Measurements from ENCODE around the gene TCAIM. TPM values are rescaled to one million over a fixed set of nuclear protein-coding genes. Genes with fewer than 3 reads are reported as not detected.

Gene TCAIM
- total and polyA plus RNA-seq, 10 of the 15 experiments (the other 5 are each of a cell fraction or from before 2014, with no cell fraction given): 14.5 to 22.9 (median 17.8) TPM

DNA sequence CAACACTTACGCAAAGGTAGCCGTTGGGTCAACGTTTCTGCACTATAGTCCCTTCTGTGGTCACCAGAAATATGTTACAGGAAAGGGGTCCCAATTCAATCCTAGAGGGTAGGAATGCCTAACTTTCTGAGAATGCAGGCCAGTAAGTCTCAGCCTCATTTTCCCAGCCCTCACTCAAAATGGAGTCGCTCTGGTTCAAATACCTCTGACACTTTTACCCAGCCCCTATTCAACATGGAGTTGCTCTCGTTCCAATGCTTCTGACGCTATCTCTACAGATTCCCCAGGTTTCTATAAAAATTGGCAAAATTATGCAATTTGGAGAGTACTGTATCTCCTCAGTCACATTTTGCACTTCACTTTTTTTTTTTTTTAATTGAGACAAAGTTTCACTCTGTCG lies 99.2 kb downstream of the TCAIM start:
- Histone ChIP-seq H3K9me3 (replicated peaks; ENCODE audit: control insufficient read depth, insufficient read depth, low read length) (no peaks in the 10 kb centered on the region), H3K4me1 (ENCODE audit: control insufficient read depth, insufficient read depth, low read length) (peaks cover 22% of the 10 kb centered on the region), H3K4me3 (no peak overlapping the region), H3K36me3 (ENCODE audit: control insufficient read depth in 2 of 2, insufficient read depth in 2 of 2, low read length in 1 of 2) (no peaks in the 10 kb centered on the region; a peak in 2 of 4 replicates), H3K27me3 (replicated peaks in 1 of 2; ENCODE audit: control insufficient read depth in 2 of 2, insufficient read depth in 2 of 2, low read length in 1 of 2) (no peaks in the 10 kb centered on the region), H3K4me2 (ENCODE audit: control insufficient read depth, insufficient read depth) (no peak overlapping the region), H3K79me2 (ENCODE audit: control insufficient read depth, insufficient read depth, low read length) (no peaks in the 10 kb centered on the region), H3K9ac (ENCODE audit: control insufficient read depth, insufficient read depth, low read length) (no peak overlapping the region), H3K27ac (ENCODE audit: control insufficient read depth, insufficient read depth) (no peak overlapping the region), H2AFZ (ENCODE audit: control insufficient read depth, low read depth, low read length) (no peak overlapping the region), H4K20me1 (ENCODE audit: control insufficient read depth, insufficient read depth) (no peaks in the 10 kb centered on the region)
- ATAC-seq: no peak
- whole genome bisulfite sequencing (ENCODE audit: insufficient coverage, insufficient replicate concordance, low lambda C conversion rate, missing lambda C conversion rate): 90% methylated on average over 7 of the region's 7 CpGs
- TF ChIP-seq, protein P1, sequence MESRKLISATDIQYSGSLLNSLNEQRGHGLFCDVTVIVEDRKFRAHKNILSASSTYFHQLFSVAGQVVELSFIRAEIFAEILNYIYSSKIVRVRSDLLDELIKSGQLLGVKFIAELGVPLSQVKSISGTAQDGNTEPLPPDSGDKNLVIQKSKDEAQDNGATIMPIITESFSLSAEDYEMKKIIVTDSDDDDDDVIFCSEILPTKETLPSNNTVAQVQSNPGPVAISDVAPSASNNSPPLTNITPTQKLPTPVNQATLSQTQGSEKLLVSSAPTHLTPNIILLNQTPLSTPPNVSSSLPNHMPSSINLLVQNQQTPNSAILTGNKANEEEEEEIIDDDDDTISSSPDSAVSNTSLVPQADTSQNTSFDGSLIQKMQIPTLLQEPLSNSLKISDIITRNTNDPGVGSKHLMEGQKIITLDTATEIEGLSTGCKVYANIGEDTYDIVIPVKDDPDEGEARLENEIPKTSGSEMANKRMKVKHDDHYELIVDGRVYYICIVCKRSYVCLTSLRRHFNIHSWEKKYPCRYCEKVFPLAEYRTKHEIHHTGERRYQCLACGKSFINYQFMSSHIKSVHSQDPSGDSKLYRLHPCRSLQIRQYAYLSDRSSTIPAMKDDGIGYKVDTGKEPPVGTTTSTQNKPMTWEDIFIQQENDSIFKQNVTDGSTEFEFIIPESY (IDR thresholded peaks at IDR 0.05): no peak
- no peak for TF ChIP-seq SMAD5 (IDR thresholded peaks at IDR 0.05; ENCODE audit: low read depth)
- no peak for TF ChIP-seq CHD4 (IDR thresholded peaks at IDR 0.05)
- TF ChIP-seq SPI1 (IDR thresholded peaks at IDR 0.05; ENCODE audit: borderline replicate concordance, insufficient read depth, low read depth, low read length): no peak
- TF ChIP-seq E4F1 (IDR thresholded peaks at IDR 0.05; ENCODE audit: borderline replicate concordance, partially characterized antibody): no peak
- TF ChIP-seq STAT1 (conservative IDR thresholded peaks at IDR 0.05): no peak
- TF ChIP-seq EGR1 (IDR thresholded peaks at IDR 0.05; ENCODE audit: borderline replicate concordance in 1 of 2, low read depth in 2 of 2, low read length in 2 of 2): no peak
- TF ChIP-seq SMARCA5 (IDR thresholded peaks at IDR 0.05): no peak
- TF ChIP-seq TCF3 (IDR thresholded peaks at IDR 0.05; ENCODE audit: borderline replicate concordance, insufficient read depth, low read depth, low read length): no peak
- no peak for TF ChIP-seq FOXM1 (IDR thresholded peaks at IDR 0.05; ENCODE audit: low read depth, low read length)
- TF ChIP-seq, protein P2, sequence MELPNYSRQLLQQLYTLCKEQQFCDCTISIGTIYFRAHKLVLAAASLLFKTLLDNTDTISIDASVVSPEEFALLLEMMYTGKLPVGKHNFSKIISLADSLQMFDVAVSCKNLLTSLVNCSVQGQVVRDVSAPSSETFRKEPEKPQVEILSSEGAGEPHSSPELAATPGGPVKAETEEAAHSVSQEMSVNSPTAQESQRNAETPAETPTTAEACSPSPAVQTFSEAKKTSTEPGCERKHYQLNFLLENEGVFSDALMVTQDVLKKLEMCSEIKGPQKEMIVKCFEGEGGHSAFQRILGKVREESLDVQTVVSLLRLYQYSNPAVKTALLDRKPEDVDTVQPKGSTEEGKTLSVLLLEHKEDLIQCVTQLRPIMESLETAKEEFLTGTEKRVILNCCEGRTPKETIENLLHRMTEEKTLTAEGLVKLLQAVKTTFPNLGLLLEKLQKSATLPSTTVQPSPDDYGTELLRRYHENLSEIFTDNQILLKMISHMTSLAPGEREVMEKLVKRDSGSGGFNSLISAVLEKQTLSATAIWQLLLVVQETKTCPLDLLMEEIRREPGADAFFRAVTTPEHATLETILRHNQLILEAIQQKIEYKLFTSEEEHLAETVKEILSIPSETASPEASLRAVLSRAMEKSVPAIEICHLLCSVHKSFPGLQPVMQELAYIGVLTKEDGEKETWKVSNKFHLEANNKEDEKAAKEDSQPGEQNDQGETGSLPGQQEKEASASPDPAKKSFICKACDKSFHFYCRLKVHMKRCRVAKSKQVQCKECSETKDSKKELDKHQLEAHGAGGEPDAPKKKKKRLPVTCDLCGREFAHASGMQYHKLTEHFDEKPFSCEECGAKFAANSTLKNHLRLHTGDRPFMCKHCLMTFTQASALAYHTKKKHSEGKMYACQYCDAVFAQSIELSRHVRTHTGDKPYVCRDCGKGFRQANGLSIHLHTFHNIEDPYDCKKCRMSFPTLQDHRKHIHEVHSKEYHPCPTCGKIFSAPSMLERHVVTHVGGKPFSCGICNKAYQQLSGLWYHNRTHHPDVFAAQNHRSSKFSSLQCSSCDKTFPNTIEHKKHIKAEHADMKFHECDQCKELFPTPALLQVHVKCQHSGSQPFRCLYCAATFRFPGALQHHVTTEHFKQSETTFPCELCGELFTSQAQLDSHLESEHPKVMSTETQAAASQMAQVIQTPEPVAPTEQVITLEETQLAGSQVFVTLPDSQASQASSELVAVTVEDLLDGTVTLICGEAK (IDR thresholded peaks at IDR 0.05; ENCODE audit: borderline replicate concordance): no peak
- TF ChIP-seq BMI1 (IDR thresholded peaks at IDR 0.05; ENCODE audit: borderline replicate concordance): no peak
- TF ChIP-seq, protein P3, sequence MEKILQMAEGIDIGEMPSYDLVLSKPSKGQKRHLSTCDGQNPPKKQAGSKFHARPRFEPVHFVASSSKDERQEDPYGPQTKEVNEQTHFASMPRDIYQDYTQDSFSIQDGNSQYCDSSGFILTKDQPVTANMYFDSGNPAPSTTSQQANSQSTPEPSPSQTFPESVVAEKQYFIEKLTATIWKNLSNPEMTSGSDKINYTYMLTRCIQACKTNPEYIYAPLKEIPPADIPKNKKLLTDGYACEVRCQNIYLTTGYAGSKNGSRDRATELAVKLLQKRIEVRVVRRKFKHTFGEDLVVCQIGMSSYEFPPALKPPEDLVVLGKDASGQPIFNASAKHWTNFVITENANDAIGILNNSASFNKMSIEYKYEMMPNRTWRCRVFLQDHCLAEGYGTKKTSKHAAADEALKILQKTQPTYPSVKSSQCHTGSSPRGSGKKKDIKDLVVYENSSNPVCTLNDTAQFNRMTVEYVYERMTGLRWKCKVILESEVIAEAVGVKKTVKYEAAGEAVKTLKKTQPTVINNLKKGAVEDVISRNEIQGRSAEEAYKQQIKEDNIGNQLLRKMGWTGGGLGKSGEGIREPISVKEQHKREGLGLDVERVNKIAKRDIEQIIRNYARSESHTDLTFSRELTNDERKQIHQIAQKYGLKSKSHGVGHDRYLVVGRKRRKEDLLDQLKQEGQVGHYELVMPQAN (conservative IDR thresholded peaks at IDR 0.05): no peak
- no peak for DNase-seq (ENCODE audit: low read depth, low spot score)
- ChIA-PET SMC1A (ENCODE audit: uncharacterized antibody, unreplicated experiment) (no interaction called here), RAD21 (ENCODE audit: unreplicated experiment) (no interaction called here), CTCF (no interaction called here), POLR2A (interaction anchor here (0.7 kb wide), 1 partner anchor 67 kb away, joined by 3 read pairs; no protein-coding TSS in a partner anchor)
- no TSS peak for BruUV-seq (replicated peaks)
- in situ Hi-C loops (cut with MboI) (no loop called here), intact Hi-C loops (cut with micrococcal nuclease; ENCODE audit: unreplicated experiment) (loop anchor here (2.0 kb wide), 1 partner anchor 39 kb away; the partner anchor contains the start of gene ZNF445)
- no peak for FAIRE-seq

Measured in GM12878 (cell line).